HepG2 (cell line): ENCODE measurements around the gene ATG7. TPM values are rescaled to one million over a fixed set of nuclear protein-coding genes. Genes with fewer than 3 reads are reported as not detected.

Experiments used
- ATAC-seq: fragments of 200-7000 bp; cut with Tn5 transposase; 3 replicates; pipeline ENCODE4 v1.9.1; 2020; ENCODE audit warnings: mild to moderate bottlenecking, moderate library complexity
- BruUV-seq: library from RNA; stranded (reverse); fragments of 400-500 nt; replicated peaks from 2 replicates; lab custom pipeline; 2021; lab: Mats Ljungman, UMichigan
- CTCF ChIA-PET: fragments of 300-600 bp; formaldehyde crosslinking; extraction: SDS; loops from one replicate; lab custom pipeline; 2021; ENCODE audit warnings: low total read pairs, inconsistent platforms, low intra/inter-chr PET ratio; lab: Yijun Ruan, JAX
- POLR2A ChIA-PET: fragments of 350-600 bp; sonication (Branson Sonifier 250); formaldehyde crosslinking; loops from one replicate; lab custom pipeline; 2020; ENCODE audit warnings: antibody characterized with exemption, inconsistent platforms; lab: Yijun Ruan, JAX
- DNase-seq: peaks from one replicate; pipeline ENCODE4 v3.0.0-alpha.2; 2015; ENCODE audit warnings: low spot score
- FAIRE-seq: peaks from 3 replicates; lab custom pipeline; 2011; peaks lifted over from hg19 to GRCh38; lab: Jason Lieb, UNC
- H2AFZ ChIP-seq: one replicate; pipeline ENCODE4 v1.6.1; 2011; ENCODE audit warnings: low read length, inconsistent platforms
- H3K27ac ChIP-seq: fragments of 300-600 bp; 3 replicates; pipeline ENCODE4 v1.8.0; 2011; ENCODE audit warnings: mixed run types, mild to moderate bottlenecking, mixed read lengths, low read length, inconsistent platforms; ENCODE audit not compliant: insufficient read depth; ENCODE audit errors: extremely low read length
- H3K27me3 ChIP-seq, 2 experiments: fragments of 200-600 bp in 1 of 2; 2 replicates in 1 of 2; 3 replicates in 1 of 2; pipeline versions ENCODE4 v1.6.0 to v1.8.0; 2011; ENCODE audit warnings: low read length in 2 of 2, mild to moderate bottlenecking in 2 of 2, moderate library complexity in 2 of 2, inconsistent platforms in 1 of 2; ENCODE audit not compliant: insufficient read depth in 2 of 2, control insufficient read depth in 1 of 2
- H3K36me3 ChIP-seq, 2 experiments: fragments of 200-600 bp in 1 of 2; replicated peaks in 1 of 2; 2 replicates in 1 of 2; 3 replicates in 1 of 2; pipeline versions ENCODE4 v1.5.1 to v1.8.0; 2011; ENCODE audit warnings: low read length in 2 of 2, inconsistent platforms in 1 of 2; ENCODE audit not compliant: insufficient read depth in 2 of 2, control insufficient read depth in 1 of 2
- H3K4me1 ChIP-seq: 2 replicates; pipeline ENCODE4 v1.5.1; 2012; ENCODE audit warnings: low read length, inconsistent platforms; ENCODE audit not compliant: insufficient read depth
- H3K4me2 ChIP-seq: 2 replicates; pipeline ENCODE4 v1.6.0; 2011; ENCODE audit warnings: low read depth, low read length, inconsistent platforms
- H3K4me3 ChIP-seq, 3 experiments: fragments of 200-600 bp in 1 of 3; sonication (generic), shearing (Covaris generic) in 1 of 3; replicated peaks in 1 of 3; 2 replicates each; pipeline ENCODE4 v1.5.1; 2011 to 2016; ENCODE audit warnings: low read length in 3 of 3, inconsistent platforms in 2 of 3, low read depth in 2 of 3, mild to moderate bottlenecking in 2 of 3, control low read depth in 1 of 3, mixed read lengths in 1 of 3; ENCODE audit not compliant: insufficient read depth in 1 of 3
- H3K79me2 ChIP-seq: one replicate; pipeline ENCODE4 v1.6.1; 2011; ENCODE audit warnings: low read length, inconsistent platforms; ENCODE audit not compliant: insufficient read depth
- H3K9ac ChIP-seq: 2 replicates; pipeline ENCODE4 v1.6.0; 2011; ENCODE audit warnings: mild to moderate bottlenecking, low read depth, low read length, inconsistent platforms; ENCODE audit not compliant: insufficient read depth
- H3K9me3 ChIP-seq: 2 replicates; pipeline ENCODE4 v1.5.1; 2012; ENCODE audit warnings: mild to moderate bottlenecking, low read length
- H4K20me1 ChIP-seq: 2 replicates; pipeline ENCODE4 v1.6.0; 2011; ENCODE audit warnings: inconsistent platforms, mild to moderate bottlenecking, low read length, moderate library complexity; ENCODE audit not compliant: insufficient read depth
- HNRNPLL ChIP-seq: fragments of 200-400 bp; formaldehyde crosslinking; IDR thresholded peaks from 2 replicates; pipeline ENCODE4 v1.6.1; 2017; ENCODE audit warnings: mild to moderate bottlenecking, low read depth, low read length; ENCODE audit not compliant: poor library complexity, severe bottlenecking
- PAF1 ChIP-seq: IDR thresholded peaks from 2 replicates; pipeline ENCODE4 v1.6.1; 2016; ENCODE audit warnings: missing genetic modification reagents, missing compliant biosample characterization
- PAWR ChIP-seq: sonication (generic); formaldehyde crosslinking; IDR thresholded peaks from 2 replicates; pipeline ENCODE4 v1.4.0; 2020; ENCODE audit warnings: missing genetic modification reagents, mild to moderate bottlenecking, borderline replicate concordance
- PHF20 ChIP-seq: sonication (generic); formaldehyde crosslinking; IDR thresholded peaks from 2 replicates; pipeline ENCODE4 v1.5.0; 2020; ENCODE audit warnings: mild to moderate bottlenecking, missing genetic modification reagents
- RFXANK ChIP-seq: IDR thresholded peaks from 2 replicates; pipeline ENCODE4 v1.6.1; 2016
- SKI ChIP-seq: fragments of 450-650 bp; IDR thresholded peaks from one replicate; pipeline ENCODE4 v1.6.1; 2018; ENCODE audit warnings: mild to moderate bottlenecking; ENCODE audit not compliant: partially characterized antibody
- ZBTB21 ChIP-seq: sonication (generic); formaldehyde crosslinking; IDR thresholded peaks from 2 replicates; pipeline ENCODE4 v1.4.0; 2020; ENCODE audit warnings: missing genetic modification reagents
- ZNF205 ChIP-seq: IDR thresholded peaks from 2 replicates; pipeline ENCODE4 v1.6.1; 2018; ENCODE audit warnings: missing biosample characterization, missing genetic modification reagents
- ZNF34 ChIP-seq: sonication (generic); formaldehyde crosslinking; IDR thresholded peaks from 2 replicates; pipeline ENCODE4 v1.4.0; 2020; ENCODE audit warnings: mild to moderate bottlenecking, missing genetic modification reagents, borderline replicate concordance
- ZNF577 ChIP-seq: sonication (generic); formaldehyde crosslinking; IDR thresholded peaks from 2 replicates; pipeline ENCODE4 v1.4.0; 2020; ENCODE audit warnings: mild to moderate bottlenecking, low read depth, missing genetic modification reagents, borderline replicate concordance
- ZNF720 ChIP-seq: sonication (generic); formaldehyde crosslinking; IDR thresholded peaks from 2 replicates; pipeline ENCODE4 v1.4.0; 2020; ENCODE audit warnings: missing genetic modification reagents
- WGBS: methylation state at CpG from one replicate; pipeline ENCODE4 v1.1.6; 2017; ENCODE audit warnings: low lambda C conversion rate; 5-methylcytosine and 5-hydroxymethylcytosine counted together
- in situ Hi-C: cut with HindIII; loops from 2 replicates; pipeline ENCODE4 v1.10.0; 2017; ENCODE audit warnings: low pct_unique_long_range_greater_than_20kb; ENCODE audit not compliant: extremely low pct_ligation_motif_present
- intact Hi-C: fragments of 100-400 bp; cut with micrococcal nuclease; formaldehyde crosslinking; loops from one replicate; pipeline ENCODE4 v1.10.0; 2022; ENCODE audit not compliant: unreplicated experiment
- polyA plus RNA-seq, 8 experiments: library from polyadenylated mRNA; depleted of rRNA in 3 of 8; stranded (reverse) in 7 of 8; unstranded in 1 of 8; fragments of >200 nt; fragmentation: Illumina TruSeq in 4 of 8; extraction: Trizol in 4 of 8; gene quantifications; 2 replicates each; pipeline versions ENCODE4 v1.2.1 to v1.2.3, GENCODE V29; 2011 to 2016; ENCODE audit warnings: low read depth in 4 of 8, missing spikeins in 1 of 8, mixed read lengths in 1 of 8; ENCODE audit not compliant: insufficient read depth in 1 of 8
- total RNA-seq, 5 experiments: library from RNA; depleted of rRNA; stranded (reverse); fragments of >200 nt; fragmentation: Illumina TruSeq; extraction: Trizol; gene quantifications; 2 replicates each; pipeline ENCODE4 v1.2.3, GENCODE V29; 2016; ENCODE audit warnings: low read depth in 1 of 5
- TF ChIP-seq, protein P1 (sequence below), 2 experiments: sonication (generic) in 1 of 2; formaldehyde crosslinking in 1 of 2; IDR thresholded peaks; 2 replicates each; pipeline versions ENCODE4 v1.4.0 to v1.6.1; 2018 to 2020; ENCODE audit warnings: missing genetic modification reagents in 2 of 2, borderline replicate concordance in 1 of 2, low read depth in 1 of 2, mild to moderate bottlenecking in 1 of 2, missing biosample characterization in 1 of 2
- TF ChIP-seq, protein P2 (sequence below): sonication (generic); formaldehyde crosslinking; IDR thresholded peaks from 2 replicates; pipeline ENCODE4 v1.5.1; 2020; ENCODE audit warnings: missing genetic modification reagents, mild to moderate bottlenecking, borderline replicate concordance
- TF ChIP-seq, protein P3 (sequence below): sonication (generic); formaldehyde crosslinking; IDR thresholded peaks from 2 replicates; pipeline ENCODE4 v1.5.0; 2020; ENCODE audit warnings: missing genetic modification reagents
- TF ChIP-seq, protein P4 (sequence below): sonication (generic); formaldehyde crosslinking; IDR thresholded peaks from 2 replicates; pipeline ENCODE4 v1.4.0; 2020; ENCODE audit warnings: mild to moderate bottlenecking, missing genetic modification reagents, borderline replicate concordance
- TF ChIP-seq, protein P5 (sequence below): sonication (generic); formaldehyde crosslinking; IDR thresholded peaks from 2 replicates; pipeline ENCODE4 v1.4.0; 2020; ENCODE audit warnings: missing genetic modification reagents

Gene ATG7
- total and polyA plus RNA-seq, 2 of the 13 experiments (the other 11 are each of a cell fraction or from before 2014, with no cell fraction given) = 7.8 to 22.1 TPM

DNA sequence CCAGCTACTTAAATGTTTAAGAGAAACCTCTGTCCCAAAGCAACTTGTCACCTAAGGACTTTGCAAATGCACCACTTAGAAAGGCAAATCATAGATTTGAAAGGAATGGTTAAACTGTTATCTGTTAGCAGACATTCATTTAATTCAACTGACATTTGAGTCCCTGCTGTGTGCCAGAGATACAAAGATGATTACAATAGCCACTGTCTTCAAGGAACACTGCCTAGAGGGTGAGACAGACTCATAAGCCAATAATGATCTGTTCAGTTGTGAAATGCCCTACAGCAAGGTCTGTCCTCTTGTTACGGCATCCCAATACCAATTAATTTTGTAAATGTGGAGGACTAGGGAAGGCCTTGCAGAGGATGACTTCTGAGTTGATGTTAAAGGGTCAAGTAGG lies 113.1 kb downstream of the ATG7 start:
- no peaks in the 10 kb centered on the region for H3K27me3 ChIP-seq
- no peaks in the 10 kb centered on the region for H3K36me3 ChIP-seq
- intact Hi-C loops = no loop called here
- no peaks in the 10 kb centered on the region for H4K20me1 ChIP-seq
- H3K4me3 ChIP-seq = no peak overlapping the region
- ChIA-PET CTCF (no interaction called here), POLR2A (no interaction called here)
- peaks cover 6% of the 10 kb centered on the region for H3K4me1 ChIP-seq
- H3K4me2 ChIP-seq = no peak overlapping the region
- H3K27ac ChIP-seq = no peak overlapping the region
- FAIRE-seq (no peak), ATAC-seq (no peak), DNase-seq (no peak)
- H3K9me3 ChIP-seq = no peaks in the 10 kb centered on the region
- WGBS = 100% methylated on average over 1 of the region's 1 CpG
- no TSS peak for BruUV-seq
- H3K9ac ChIP-seq = no peak overlapping the region
- in situ Hi-C loops = loop anchor here (10.0 kb wide), 1 partner anchor 419 kb away; no protein-coding TSS in a partner anchor
- H2AFZ ChIP-seq = no peak overlapping the region
- TF ChIP-seq, protein P1, sequence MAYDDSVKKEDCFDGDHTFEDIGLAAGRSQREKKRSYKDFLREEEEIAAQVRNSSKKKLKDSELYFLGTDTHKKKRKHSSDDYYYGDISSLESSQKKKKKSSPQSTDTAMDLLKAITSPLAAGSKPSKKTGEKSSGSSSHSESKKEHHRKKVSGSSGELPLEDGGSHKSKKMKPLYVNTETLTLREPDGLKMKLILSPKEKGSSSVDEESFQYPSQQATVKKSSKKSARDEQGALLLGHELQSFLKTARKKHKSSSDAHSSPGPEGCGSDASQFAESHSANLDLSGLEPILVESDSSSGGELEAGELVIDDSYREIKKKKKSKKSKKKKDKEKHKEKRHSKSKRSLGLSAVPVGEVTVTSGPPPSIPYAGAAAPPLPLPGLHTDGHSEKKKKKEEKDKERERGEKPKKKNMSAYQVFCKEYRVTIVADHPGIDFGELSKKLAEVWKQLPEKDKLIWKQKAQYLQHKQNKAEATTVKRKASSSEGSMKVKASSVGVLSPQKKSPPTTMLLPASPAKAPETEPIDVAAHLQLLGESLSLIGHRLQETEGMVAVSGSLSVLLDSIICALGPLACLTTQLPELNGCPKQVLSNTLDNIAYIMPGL (CRISPR knock-in tag; IDR thresholded peaks at IDR 0.05; ENCODE audit: borderline replicate concordance in 1 of 2, low read depth in 1 of 2) = no peak
- no peak for TF ChIP-seq ZNF205 (CRISPR knock-in tag)
- TF ChIP-seq, protein P2, sequence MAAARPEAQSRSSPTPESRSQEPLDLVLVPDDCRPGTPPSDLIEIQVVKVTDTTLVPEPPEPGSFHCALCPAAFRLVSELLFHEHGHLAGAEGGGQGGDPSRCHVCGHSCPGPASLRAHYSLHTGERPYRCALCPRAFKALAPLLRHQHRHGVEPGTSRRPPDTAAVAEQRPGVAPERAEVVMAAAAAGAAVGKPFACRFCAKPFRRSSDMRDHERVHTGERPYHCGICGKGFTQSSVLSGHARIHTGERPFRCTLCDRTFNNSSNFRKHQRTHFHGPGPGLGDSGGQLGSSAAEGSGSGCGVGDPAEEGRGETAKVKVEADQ (CRISPR knock-in tag) = no peak
- TF ChIP-seq ZNF34 (CRISPR knock-in tag) = no peak
- no peak for TF ChIP-seq ZBTB21 (CRISPR knock-in tag)
- TF ChIP-seq, protein P3, sequence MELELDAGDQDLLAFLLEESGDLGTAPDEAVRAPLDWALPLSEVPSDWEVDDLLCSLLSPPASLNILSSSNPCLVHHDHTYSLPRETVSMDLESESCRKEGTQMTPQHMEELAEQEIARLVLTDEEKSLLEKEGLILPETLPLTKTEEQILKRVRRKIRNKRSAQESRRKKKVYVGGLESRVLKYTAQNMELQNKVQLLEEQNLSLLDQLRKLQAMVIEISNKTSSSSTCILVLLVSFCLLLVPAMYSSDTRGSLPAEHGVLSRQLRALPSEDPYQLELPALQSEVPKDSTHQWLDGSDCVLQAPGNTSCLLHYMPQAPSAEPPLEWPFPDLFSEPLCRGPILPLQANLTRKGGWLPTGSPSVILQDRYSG (CRISPR knock-in tag) = no peak
- TF ChIP-seq, protein P4, sequence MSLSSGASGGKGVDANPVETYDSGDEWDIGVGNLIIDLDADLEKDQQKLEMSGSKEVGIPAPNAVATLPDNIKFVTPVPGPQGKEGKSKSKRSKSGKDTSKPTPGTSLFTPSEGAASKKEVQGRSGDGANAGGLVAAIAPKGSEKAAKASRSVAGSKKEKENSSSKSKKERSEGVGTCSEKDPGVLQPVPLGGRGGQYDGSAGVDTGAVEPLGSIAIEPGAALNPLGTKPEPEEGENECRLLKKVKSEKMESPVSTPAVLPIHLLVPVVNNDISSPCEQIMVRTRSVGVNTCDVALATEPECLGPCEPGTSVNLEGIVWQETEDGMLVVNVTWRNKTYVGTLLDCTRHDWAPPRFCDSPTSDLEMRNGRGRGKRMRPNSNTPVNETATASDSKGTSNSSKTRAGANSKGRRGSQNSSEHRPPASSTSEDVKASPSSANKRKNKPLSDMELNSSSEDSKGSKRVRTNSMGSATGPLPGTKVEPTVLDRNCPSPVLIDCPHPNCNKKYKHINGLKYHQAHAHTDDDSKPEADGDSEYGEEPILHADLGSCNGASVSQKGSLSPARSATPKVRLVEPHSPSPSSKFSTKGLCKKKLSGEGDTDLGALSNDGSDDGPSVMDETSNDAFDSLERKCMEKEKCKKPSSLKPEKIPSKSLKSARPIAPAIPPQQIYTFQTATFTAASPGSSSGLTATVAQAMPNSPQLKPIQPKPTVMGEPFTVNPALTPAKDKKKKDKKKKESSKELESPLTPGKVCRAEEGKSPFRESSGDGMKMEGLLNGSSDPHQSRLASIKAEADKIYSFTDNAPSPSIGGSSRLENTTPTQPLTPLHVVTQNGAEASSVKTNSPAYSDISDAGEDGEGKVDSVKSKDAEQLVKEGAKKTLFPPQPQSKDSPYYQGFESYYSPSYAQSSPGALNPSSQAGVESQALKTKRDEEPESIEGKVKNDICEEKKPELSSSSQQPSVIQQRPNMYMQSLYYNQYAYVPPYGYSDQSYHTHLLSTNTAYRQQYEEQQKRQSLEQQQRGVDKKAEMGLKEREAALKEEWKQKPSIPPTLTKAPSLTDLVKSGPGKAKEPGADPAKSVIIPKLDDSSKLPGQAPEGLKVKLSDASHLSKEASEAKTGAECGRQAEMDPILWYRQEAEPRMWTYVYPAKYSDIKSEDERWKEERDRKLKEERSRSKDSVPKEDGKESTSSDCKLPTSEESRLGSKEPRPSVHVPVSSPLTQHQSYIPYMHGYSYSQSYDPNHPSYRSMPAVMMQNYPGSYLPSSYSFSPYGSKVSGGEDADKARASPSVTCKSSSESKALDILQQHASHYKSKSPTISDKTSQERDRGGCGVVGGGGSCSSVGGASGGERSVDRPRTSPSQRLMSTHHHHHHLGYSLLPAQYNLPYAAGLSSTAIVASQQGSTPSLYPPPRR (CRISPR knock-in tag) = no peak
- no peak for TF ChIP-seq HNRNPLL
- TF ChIP-seq PAWR (CRISPR knock-in tag) = no peak
- TF ChIP-seq PHF20 (CRISPR knock-in tag) = no peak
- TF ChIP-seq ZNF577 (CRISPR knock-in tag) = no peak
- TF ChIP-seq ZNF720 (CRISPR knock-in tag) = no peak
- no peak for TF ChIP-seq RFXANK (CRISPR knock-in tag)
- no peak for TF ChIP-seq PAF1 (CRISPR knock-in tag)
- TF ChIP-seq SKI = no peak
- TF ChIP-seq, protein P5, sequence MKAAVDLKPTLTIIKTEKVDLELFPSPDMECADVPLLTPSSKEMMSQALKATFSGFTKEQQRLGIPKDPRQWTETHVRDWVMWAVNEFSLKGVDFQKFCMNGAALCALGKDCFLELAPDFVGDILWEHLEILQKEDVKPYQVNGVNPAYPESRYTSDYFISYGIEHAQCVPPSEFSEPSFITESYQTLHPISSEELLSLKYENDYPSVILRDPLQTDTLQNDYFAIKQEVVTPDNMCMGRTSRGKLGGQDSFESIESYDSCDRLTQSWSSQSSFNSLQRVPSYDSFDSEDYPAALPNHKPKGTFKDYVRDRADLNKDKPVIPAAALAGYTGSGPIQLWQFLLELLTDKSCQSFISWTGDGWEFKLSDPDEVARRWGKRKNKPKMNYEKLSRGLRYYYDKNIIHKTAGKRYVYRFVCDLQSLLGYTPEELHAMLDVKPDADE (CRISPR knock-in tag) = no peak
- no peaks in the 10 kb centered on the region for H3K79me2 ChIP-seq
